NOMO-1 (cell line): ENCODE measurements around the gene CCR6.
"Not testable (repeated sequence)": the region's sequence is repeated elsewhere in the genome, so short reads cannot be mapped to it uniquely, and the experiment has no call there.

Experiments used
- DNase-seq, 2 experiments: peaks; one replicate each; lab custom pipeline; 2025; ENCODE audit not compliant: unreplicated experiment in 2 of 2; lab: John Stamatoyannopoulos, UW

CCR6 gene

GRCh38 chr6:167165858-167166471 lies 43.1 kb downstream of the CCR6 start:
- no peak for DNase-seq

GRCh38 chr6:167167699-167168098 lies 44.8 kb downstream of the CCR6 start:
- DNase-seq: not testable (repeated sequence)

GRCh38 chr6:167168296-167168695 lies 45.4 kb downstream of the CCR6 start:
- DNase-seq: not testable (repeated sequence)

GRCh38 chr6:167169867-167170266 lies 47.0 kb downstream of the CCR6 start:
- not testable (repeated sequence) for DNase-seq

GRCh38 chr6:167171300-167171699 lies 48.4 kb downstream of the CCR6 start:
- not testable (repeated sequence) for DNase-seq

- DNase-seq: not testable (repeated sequence)
Observed at GRCh38 chr6:167172011-167172410, 49.1 kb downstream of the CCR6 start.

GRCh38 chr6:167177271-167177670 lies 54.4 kb downstream of the CCR6 start:
- DNase-seq: not testable (repeated sequence)

GRCh38 chr6:167178896-167179655 lies 56.2 kb downstream of the CCR6 start:
- not testable (repeated sequence) for DNase-seq

- not testable (repeated sequence) for DNase-seq
Observed at GRCh38 chr6:167180086-167180485, 57.2 kb downstream of the CCR6 start.

- not testable (repeated sequence) for DNase-seq
Observed at GRCh38 chr6:167181351-167181750, 58.5 kb downstream of the CCR6 start.

- not testable (repeated sequence) for DNase-seq
Observed at GRCh38 chr6:167182913-167183314, 60.0 kb downstream of the CCR6 start.

- DNase-seq: not testable (repeated sequence)
Observed at GRCh38 chr6:167185101-167185500, 62.2 kb downstream of the CCR6 start.

GRCh38 chr6:167187275-167187674 lies 64.4 kb downstream of the CCR6 start:
- not testable (repeated sequence) for DNase-seq
